HG02981 (cell line): ENCODE measurements around the gene ARID5B.

Experiments
- ATAC-seq: cut with Tn5 transposase; IDR thresholded peaks from one replicate; pipeline ENCODE4 v1.9.1; 2021; ENCODE audit warnings: mild to moderate bottlenecking, moderate library complexity; ENCODE audit not compliant: unreplicated experiment

The ARID5B gene

DNA sequence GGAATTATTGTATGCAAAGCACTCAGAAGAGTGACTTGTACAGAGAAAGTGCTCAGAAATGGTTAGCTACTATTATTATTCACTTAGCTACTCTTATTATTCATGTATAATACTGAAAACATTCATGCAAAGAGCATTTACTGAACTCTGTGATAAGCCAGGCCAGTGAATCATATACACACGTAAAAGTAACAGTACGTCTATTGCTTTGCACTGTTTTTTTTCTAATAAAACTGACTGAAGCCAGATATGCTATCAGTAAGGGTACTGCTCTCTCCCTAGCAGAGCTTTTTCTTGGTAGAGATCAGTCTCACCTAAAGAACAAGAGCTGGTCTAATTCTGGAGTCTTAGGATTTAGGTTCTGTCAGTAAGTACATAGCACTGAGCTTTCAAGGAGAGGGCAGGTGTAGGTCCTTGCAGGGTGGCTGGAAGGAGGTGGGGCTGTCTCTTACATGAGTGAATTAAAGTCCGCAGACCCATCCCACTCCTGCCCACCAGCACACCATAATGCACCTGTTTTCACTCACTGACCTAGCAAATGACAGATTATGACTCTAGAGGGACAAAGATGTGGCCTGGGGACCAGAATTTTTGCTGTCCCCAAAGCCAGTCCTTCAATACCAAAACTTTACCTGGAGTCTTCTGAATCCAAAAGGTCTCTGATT lies 145.9 kb downstream of the ARID5B start:
- no peak for ATAC-seq

- ATAC-seq, result no peak
These were observed 146.5 kb downstream of the ARID5B start for GRCh38 chr10:62047960-62048383.

DNA sequence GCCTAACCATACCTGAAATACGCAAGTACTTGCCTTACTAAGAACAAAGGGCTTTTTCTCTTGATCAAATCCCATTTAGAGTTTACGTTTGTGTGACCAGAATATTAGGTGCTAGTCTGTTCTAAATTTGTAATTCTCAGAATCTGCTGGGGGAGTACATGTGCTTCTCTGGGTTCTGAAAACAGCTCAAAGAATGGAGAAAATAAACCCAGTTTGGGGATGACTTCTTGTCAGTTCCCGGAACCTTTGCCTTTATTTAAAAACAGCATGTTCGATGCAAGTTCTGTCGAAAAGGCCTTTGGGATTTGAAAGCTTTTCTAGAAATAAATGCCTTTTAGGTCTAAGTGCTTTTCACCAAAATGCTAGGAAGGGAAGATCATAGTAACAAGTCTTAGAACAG lies 147.0 kb downstream of the ARID5B start:
- ATAC-seq, result no peak

DNA sequence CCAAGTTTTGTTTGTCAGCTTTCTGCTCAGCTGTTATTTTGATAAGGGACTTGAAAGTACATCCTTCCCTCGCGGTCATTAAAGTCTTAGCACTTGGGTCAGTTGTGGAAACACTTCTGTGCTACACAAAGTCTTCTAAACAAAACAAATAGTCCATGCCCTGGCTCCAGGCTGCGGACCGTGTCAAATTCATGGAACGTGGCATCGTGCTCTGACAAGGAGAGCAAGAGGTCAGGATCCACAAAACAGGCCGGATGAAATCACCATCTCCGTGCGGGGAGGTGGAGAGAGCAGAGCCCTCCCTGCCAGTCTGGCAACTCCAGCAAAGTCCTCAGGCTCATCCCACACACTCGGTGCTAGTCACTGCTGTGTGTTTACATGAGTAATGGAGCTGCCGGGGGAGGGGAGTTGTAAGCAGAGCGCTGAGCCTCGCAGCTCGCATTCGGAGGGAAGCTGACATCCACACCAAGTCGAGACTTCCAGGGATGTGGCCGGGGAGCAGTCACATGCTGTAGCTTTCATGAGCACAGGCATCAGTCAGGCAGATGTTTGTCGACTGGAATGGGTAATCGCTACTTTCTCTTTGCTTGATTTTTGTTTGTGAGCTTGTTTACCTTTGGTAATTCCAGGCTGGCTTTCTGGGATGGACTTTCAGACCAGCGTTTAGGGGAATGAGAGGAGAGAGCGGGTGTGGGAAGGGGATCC lies 147.6 kb downstream of the ARID5B start:
- no peak for ATAC-seq

DNA sequence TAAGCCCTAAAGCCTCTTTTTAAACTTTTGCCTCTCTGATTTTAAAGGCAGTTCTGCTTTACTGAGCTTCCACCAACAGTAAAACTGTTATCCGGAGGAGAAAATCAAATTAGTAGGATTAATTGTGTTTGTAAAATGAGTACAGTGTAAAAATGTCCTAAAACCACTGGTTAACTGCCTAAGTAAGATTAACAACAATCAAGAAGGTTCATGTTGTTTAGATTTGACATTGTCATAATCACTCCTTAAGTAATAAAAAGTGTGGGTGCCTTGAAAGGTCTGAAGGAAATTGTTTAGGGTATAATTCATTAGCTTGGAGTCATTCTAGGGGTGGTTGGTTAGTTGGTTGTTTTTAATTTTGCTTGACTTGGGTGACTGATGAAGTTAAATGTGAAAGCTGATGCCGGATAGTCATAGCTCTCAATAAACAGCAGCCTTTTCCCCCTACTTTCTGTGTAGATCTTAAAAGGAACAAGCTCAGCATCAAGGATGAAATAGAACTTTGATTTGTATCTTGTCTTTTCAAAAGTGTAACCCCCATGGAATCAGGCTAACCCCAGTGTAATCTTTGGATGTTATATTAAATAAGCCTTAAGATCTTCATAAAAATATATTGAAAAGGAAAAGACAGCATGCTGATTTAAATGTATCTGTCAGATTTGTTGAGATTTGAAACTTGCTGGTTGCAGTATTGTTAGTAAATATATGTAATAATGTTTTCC lies 148.3 kb downstream of the ARID5B start:
- ATAC-seq, result no peak

DNA sequence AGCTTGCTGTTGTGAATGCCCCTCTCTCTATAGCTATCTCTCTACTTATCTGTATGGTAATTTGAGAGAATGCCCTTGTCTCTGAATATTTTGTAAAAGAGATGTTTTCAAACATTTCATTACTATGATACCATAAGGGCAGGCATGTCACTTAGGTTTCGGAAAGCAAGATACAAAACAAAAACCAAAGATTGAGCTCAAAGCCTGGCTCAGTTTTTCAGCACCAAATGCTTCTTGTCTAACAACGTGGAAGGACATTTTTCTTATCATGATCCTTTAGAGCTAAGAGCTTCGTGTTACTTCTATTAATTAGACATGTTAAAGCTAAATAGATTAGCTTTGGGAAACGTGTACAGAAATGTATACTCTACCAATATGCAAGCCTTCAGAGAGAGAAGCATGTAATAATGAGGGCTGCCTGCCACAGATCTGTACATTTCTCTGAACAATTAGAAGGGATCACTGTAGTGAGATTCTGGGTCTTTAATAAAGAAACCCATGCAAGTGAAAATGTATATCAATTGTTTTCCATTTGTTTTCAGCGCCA lies 148.9 kb downstream of the ARID5B start:
- no peak for ATAC-seq

- peak; percentile 59 for ATAC-seq
These were observed 149.5 kb downstream of the ARID5B start for GRCh38 chr10:62050893-62051433.

- ATAC-seq, result no peak
These were observed 150.8 kb downstream of the ARID5B start for GRCh38 chr10:62052276-62052675.

DNA sequence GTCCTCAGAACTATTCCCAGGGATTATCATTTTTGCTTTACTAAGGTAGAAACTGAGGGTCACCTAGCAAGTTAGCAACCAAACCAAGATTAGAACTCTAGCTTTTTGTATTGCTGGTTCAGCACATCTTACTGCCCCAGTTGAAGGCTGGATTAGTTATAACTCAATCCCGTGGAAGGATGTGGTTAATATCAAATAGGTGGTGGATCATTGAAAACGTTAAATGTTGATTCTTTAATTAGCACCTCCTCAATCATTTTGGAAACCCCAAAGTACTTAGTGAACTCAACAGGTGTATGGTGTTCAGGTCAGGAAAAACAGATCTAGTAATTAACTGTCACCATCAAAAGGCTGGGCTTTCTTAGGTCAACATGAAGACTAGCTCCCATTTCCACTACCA lies 152.4 kb downstream of the ARID5B start:
- no peak for ATAC-seq

DNA sequence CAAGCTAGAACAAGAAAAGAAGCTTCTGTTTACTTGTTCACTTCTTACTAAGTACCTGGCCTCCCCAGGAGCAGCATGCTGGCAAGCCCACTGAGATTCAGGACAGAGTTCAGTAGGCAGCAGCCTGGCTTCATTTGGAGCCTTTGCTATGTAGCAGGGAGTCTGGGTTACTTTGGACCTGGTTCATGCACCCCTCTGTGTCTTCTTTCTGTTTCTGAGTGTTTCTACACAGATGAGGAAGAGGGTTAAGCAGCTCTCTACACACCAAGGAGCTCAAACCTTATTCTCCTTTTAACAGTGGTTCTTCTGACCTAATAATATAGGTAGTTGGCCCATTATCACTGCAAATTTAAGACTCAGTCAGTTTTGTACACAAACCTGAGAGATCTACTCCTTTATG lies 152.9 kb downstream of the ARID5B start:
- ATAC-seq, result no peak

- ATAC-seq, result no peak
These were observed 153.3 kb downstream of the ARID5B start for GRCh38 chr10:62054830-62055229.

GRCh38 chr10:62056219-62056618 lies 154.7 kb downstream of the ARID5B start:
- no peak for ATAC-seq

- no peak for ATAC-seq
These were observed 155.2 kb downstream of the ARID5B start for GRCh38 chr10:62056698-62057097.

DNA sequence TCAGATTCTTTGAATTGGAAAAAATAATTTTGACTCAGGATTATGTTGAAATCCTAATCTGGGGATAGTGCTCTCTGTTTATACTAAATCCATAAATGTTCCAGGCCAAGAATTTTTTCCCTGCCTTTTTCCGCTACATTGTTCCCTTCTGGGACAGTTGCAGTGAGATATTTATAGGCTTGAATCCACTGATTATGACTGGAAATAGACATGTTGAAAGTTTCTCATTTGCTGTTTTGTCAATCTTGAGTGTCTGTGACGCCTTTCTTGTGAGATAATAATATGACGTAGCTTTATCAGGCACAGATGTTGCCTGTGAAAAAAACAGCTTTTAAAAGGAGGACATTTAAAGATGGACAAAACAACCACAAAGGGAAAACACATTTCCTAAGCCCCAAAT lies 155.9 kb downstream of the ARID5B start:
- ATAC-seq, result no peak

GRCh38 chr10:62057850-62058249 lies 156.4 kb downstream of the ARID5B start:
- ATAC-seq, result no peak

GRCh38 chr10:62058476-62058875 lies 157.0 kb downstream of the ARID5B start:
- no peak for ATAC-seq

DNA sequence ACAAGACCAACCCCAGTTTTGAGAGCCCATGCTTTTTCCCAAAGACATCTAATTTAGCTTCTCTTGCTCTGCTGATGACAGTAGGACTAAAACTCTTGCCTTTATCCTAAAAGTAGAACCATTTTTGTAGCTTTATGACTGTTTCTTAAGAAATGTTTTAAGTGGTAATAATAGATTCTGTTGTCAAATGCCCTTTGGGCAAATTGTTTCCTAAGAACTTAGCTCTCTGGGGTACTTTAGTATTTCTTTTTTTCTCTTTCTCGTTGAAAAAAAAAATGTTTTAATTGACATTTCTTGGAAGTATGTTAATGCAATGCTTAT lies 157.4 kb downstream of the ARID5B start:
- ATAC-seq, result no peak

DNA sequence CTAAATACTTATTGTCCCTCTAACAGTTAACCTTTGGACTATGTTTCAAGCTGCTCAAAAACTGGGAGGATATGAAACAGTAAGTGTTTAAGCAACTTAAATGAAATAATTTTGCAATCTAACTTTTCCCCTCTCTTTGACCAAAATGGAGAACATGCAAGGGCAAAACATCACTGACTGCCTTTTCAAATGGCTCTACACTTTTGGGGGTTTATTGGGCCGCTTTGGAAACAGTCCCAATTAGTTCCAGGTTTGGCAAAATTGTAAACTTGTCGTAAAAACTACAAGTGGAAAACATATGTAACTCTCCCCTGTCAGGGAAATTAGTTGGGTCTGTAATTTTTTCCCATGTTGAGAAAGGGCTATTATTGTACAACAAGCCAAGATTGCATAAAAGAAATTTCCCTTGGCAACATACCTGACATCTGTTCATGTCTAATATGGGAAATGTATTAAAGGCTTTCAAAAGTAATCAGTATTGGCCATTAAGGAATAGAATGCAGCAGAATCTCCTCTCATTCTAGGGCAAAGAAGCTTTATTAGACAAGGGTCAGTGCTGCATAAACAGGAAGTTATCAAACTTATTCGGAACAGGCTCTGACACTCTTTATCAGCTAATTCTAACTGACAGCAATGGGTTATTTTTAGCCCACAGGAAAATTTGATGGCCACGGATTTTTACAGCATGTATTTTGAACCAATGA lies 157.9 kb downstream of the ARID5B start:
- no peak for ATAC-seq

DNA sequence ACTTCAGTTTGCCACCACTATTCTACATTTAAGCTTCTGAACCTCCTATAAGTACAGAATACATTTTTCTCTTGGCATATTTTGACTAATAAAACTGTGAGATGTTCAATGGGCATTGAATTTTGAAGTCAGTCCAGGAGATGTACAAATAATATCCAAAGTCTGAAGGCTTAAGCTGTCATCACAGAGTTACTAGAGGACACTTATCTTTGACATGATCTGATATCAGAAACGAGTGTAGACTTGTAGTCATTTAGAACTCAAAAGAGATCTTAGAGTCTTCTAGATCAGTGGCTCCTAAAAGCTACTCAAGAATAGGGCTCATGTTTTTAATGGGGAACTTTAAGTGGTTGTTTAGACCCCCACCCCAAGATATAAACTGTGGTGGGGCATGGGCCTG lies 160.5 kb downstream of the ARID5B start:
- ATAC-seq, result no peak

DNA sequence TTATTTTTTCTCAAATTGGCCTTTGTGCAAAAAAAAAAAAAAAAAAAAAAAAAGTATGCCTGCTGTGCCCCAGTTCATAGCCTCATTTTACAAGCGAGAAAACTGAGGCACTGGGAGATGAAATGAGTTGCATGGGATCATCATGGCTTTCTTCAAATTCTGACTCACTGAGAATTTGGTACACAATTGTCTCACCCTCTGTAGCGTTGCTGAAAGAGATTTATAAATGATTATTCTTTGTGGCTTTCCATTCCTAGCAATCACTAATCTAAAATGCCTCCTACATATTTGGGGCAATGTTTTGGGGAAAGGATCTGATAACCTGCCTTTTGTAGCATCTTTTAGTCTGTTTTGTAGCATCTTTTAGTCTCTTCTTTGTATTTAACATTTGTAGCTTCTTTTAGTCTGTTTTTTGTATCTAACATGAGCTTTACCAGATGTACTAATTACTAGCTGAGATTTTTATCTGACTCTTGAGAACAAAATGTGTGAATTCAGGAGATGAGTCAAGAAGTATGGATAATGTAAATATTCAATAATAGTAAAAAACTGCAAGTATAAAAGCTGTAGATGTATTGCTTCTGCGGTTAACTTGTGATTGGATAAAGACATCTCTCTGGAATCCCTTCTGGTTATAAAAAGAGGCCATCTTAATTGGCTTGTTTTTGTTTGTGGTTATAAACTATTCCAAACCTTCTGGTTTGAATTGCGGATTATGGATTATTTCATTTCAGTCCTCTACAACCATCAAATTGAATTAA lies 161.4 kb downstream of the ARID5B start:
- ATAC-seq, result no peak
